HFFc6 (cell line): ENCODE data around the gene NCOA5. TPM values are rescaled to one million over a fixed set of nuclear protein-coding genes. Genes with fewer than 3 reads are reported as not detected.

ENCODE experiments used
- DNase-seq: peaks from one replicate; pipeline ENCODE4 v3.0.0-alpha.2; 2018
- H3K27ac Mint-ChIP-seq: 2 replicates; pipeline ENCODE4 v1.8.0; 2020; ENCODE audit warnings: mild to moderate bottlenecking, mixed read lengths
- H3K27me3 Mint-ChIP-seq: 2 replicates; pipeline ENCODE4 v1.8.0; 2021; ENCODE audit warnings: mild to moderate bottlenecking, moderate library complexity, mixed read lengths; ENCODE audit not compliant: insufficient read depth
- H3K36me3 Mint-ChIP-seq: 2 replicates; pipeline ENCODE4 v1.8.0; 2021; ENCODE audit warnings: low read depth, mixed read lengths
- H3K4me1 Mint-ChIP-seq: 2 replicates; pipeline ENCODE4 v1.8.0; 2020; ENCODE audit warnings: low read depth, mixed read lengths
- H3K4me3 Mint-ChIP-seq: 2 replicates; pipeline ENCODE4 v1.8.0; 2020; ENCODE audit warnings: mild to moderate bottlenecking, moderate library complexity, mixed read lengths
- H3K9me3 Mint-ChIP-seq: 2 replicates; pipeline ENCODE4 v1.8.0; 2020; ENCODE audit warnings: mild to moderate bottlenecking, mixed read lengths
- CTCF ChIP-seq: fragments of 200-600 bp; sonication (generic); IDR thresholded peaks from 2 replicates; pipeline ENCODE4 v1.5.0; 2021; ENCODE audit warnings: antibody characterized with exemption, mild to moderate bottlenecking
- total RNA-seq, 6 experiments: library from RNA; stranded (reverse); fragmentation: NEBNext Ultra II Directional; extraction: Animal tissue kit (Norgen Biotek cat#: 25700); gene quantifications; 2 replicates in 1 of 6; 3 replicates in 5 of 6; pipeline ENCODE4 v1.2.3, GENCODE V29; 2021

The NCOA5 gene
- total RNA-seq, 6 experiments from 2014 or later, result 15.3 to 25.1 (median 23.2) TPM

GRCh38 chr20:46065006-46065405 lies 24.8 kb downstream of the NCOA5 start:
- H3K4me3 Mint-ChIP-seq, result no peak overlapping the region
- H3K36me3 Mint-ChIP-seq, result peaks cover 35% of the 10 kb centered on the region

GRCh38 chr20:46063652-46064054 lies 26.1 kb downstream of the NCOA5 start:
- H3K9me3 Mint-ChIP-seq, result no peaks in the 10 kb centered on the region
- H3K4me3 Mint-ChIP-seq, result no peak overlapping the region
- DNase-seq, result no peak
- peaks cover 6% of the 10 kb centered on the region; the same call in 1 of the 2 replicates for H3K4me1 Mint-ChIP-seq
- peaks cover 4% of the 10 kb centered on the region for H3K27me3 Mint-ChIP-seq
- H3K27ac Mint-ChIP-seq, result no peak overlapping the region
- TF ChIP-seq CTCF, result no peak
- peaks cover 35% of the 10 kb centered on the region for H3K36me3 Mint-ChIP-seq

More at GRCh38 chr20:46065006-46065405, 24.8 kb downstream of the NCOA5 start:
- no peak for TF ChIP-seq CTCF
- no peak overlapping the region for H3K27ac Mint-ChIP-seq
- peaks cover 6% of the 10 kb centered on the region; the same call in 1 of the 2 replicates for H3K4me1 Mint-ChIP-seq
- DNase-seq, result no peak
- H3K27me3 Mint-ChIP-seq, result no peaks in the 10 kb centered on the region
- no peaks in the 10 kb centered on the region for H3K9me3 Mint-ChIP-seq

GRCh38 chr20:46063151-46063550 lies 26.6 kb downstream of the NCOA5 start:
- H3K27ac Mint-ChIP-seq, result no peak overlapping the region
- DNase-seq, result no peak
- H3K36me3 Mint-ChIP-seq, result peaks cover 31% of the 10 kb centered on the region
- no peaks in the 10 kb centered on the region for H3K9me3 Mint-ChIP-seq
- H3K4me3 Mint-ChIP-seq, result no peak overlapping the region
- TF ChIP-seq CTCF, result no peak
- peaks cover 6% of the 10 kb centered on the region; the same call in 1 of the 2 replicates for H3K4me1 Mint-ChIP-seq
- H3K27me3 Mint-ChIP-seq, result peaks cover 6% of the 10 kb centered on the region

- Mint-ChIP-seq H3K4me3 (no peak overlapping the region), H3K27me3 (peaks cover 6% of the 10 kb centered on the region), H3K36me3 (peaks cover 30% of the 10 kb centered on the region), H3K27ac (no peak overlapping the region), H3K4me1 (peaks cover 6% of the 10 kb centered on the region; the same call in 1 of the 2 replicates), H3K9me3 (no peaks in the 10 kb centered on the region)
- no peak for TF ChIP-seq CTCF
- no peak for DNase-seq
Measured at GRCh38 chr20:46062621-46063020, 27.1 kb downstream of the NCOA5 start.

- DNase-seq, result no peak
- no peak overlapping the region for H3K27ac Mint-ChIP-seq
- no peaks in the 10 kb centered on the region for H3K9me3 Mint-ChIP-seq
- no peak overlapping the region for H3K4me3 Mint-ChIP-seq
- no peak for TF ChIP-seq CTCF
- H3K4me1 Mint-ChIP-seq, result peaks cover 6% of the 10 kb centered on the region; the same call in 1 of the 2 replicates
- peaks cover 30% of the 10 kb centered on the region for H3K36me3 Mint-ChIP-seq
- H3K27me3 Mint-ChIP-seq, result peaks cover 8% of the 10 kb centered on the region
Measured at GRCh38 chr20:46062151-46062550, 27.6 kb downstream of the NCOA5 start.

- H3K9me3 Mint-ChIP-seq, result no peaks in the 10 kb centered on the region
- no peak overlapping the region for H3K4me3 Mint-ChIP-seq
- H3K27ac Mint-ChIP-seq, result no peak overlapping the region
- H3K27me3 Mint-ChIP-seq, result peaks cover 14% of the 10 kb centered on the region
- TF ChIP-seq CTCF, result no peak
- peaks cover 26% of the 10 kb centered on the region for H3K36me3 Mint-ChIP-seq
- peaks cover 6% of the 10 kb centered on the region; the same call in 1 of the 2 replicates for H3K4me1 Mint-ChIP-seq
- no peak for DNase-seq
Measured at GRCh38 chr20:46060975-46061374, 28.8 kb downstream of the NCOA5 start.
